CD14-positive monocyte (primary cell): ENCODE measurements around the gene C13orf46. TPM values are rescaled to one million over a fixed set of nuclear protein-coding genes. Genes with fewer than 3 reads are reported as not detected.

Source experiments
- DNase-seq, 3 donors: peaks; one replicate each; pipeline ENCODE4 v3.0.0-alpha.2; 2011 to 2022
- H2AFZ ChIP-seq: 2 replicates; pipeline ENCODE4 v1.6.0; 2012; ENCODE audit warnings: mild to moderate bottlenecking, low read depth, low read length, inconsistent platforms; ENCODE audit not compliant: insufficient read depth, poor library complexity, severe bottlenecking
- H3K27ac ChIP-seq, 2 donors: 1 replicate in 1 of 2; 2 replicates in 1 of 2; pipeline ENCODE4 v1.5.1; 2012 to 2013; ENCODE audit warnings: low read length in 2 of 2, control low read depth in 1 of 2, inconsistent platforms in 1 of 2, low read depth in 1 of 2, mild to moderate bottlenecking in 1 of 2
- H3K27me3 ChIP-seq, 2 donors: one replicate each; pipeline versions ENCODE4 v1.6.0 to v1.6.1; 2011 to 2013; ENCODE audit warnings: low read length in 2 of 2; ENCODE audit not compliant: control insufficient read depth in 2 of 2, insufficient read depth in 2 of 2
- H3K36me3 ChIP-seq, 2 donors: replicated peaks in 1 of 2; 1 replicate in 1 of 2; 2 replicates in 1 of 2; pipeline versions ENCODE4 v1.5.1 to v1.6.1; 2012 to 2013; ENCODE audit warnings: low read length in 2 of 2, control low read depth in 1 of 2, inconsistent platforms in 1 of 2, mild to moderate bottlenecking in 1 of 2; ENCODE audit not compliant: insufficient read depth in 2 of 2, control insufficient read depth in 1 of 2
- H3K4me1 ChIP-seq, 2 donors: 1 replicate in 1 of 2; 2 replicates in 1 of 2; pipeline versions ENCODE4 v1.5.1 to v1.6.1; 2012 to 2013; ENCODE audit warnings: low read length in 2 of 2, control low read depth in 1 of 2, inconsistent platforms in 1 of 2, mild to moderate bottlenecking in 1 of 2, moderate library complexity in 1 of 2; ENCODE audit not compliant: insufficient read depth in 2 of 2, control insufficient read depth in 1 of 2
- H3K4me2 ChIP-seq: replicated peaks from 2 replicates; pipeline ENCODE3; 2012; ENCODE audit warnings: low read length, moderate library complexity, mild to moderate bottlenecking; ENCODE audit not compliant: poor library complexity, severe bottlenecking; ENCODE audit errors: extremely low read depth
- H3K4me3 ChIP-seq, 3 experiments: fragments of 200-600 bp in 1 of 3; sonication (generic) in 1 of 3; replicated peaks in 1 of 3; 1 replicate in 2 of 3; 2 replicates in 1 of 3; pipeline ENCODE4 v1.5.1; 2011 to 2013; ENCODE audit warnings: low read length in 3 of 3, mild to moderate bottlenecking in 3 of 3, control low read depth in 2 of 3, low read depth in 2 of 3, inconsistent platforms in 1 of 3, moderate library complexity in 1 of 3
- H3K79me2 ChIP-seq: 2 replicates; pipeline ENCODE4 v1.6.0; 2012; ENCODE audit warnings: mild to moderate bottlenecking, control low read depth, inconsistent platforms, low read length, moderate library complexity; ENCODE audit not compliant: insufficient read depth
- H3K9ac ChIP-seq: 2 replicates; pipeline ENCODE4 v1.6.0; 2017; ENCODE audit warnings: low read length, mild to moderate bottlenecking; ENCODE audit not compliant: insufficient read depth, poor library complexity, severe bottlenecking
- H3K9me3 ChIP-seq, 2 donors: replicated peaks in 1 of 2; 1 replicate in 1 of 2; 2 replicates in 1 of 2; pipeline versions ENCODE4 v1.5.1 to v1.6.1; 2012 to 2013; ENCODE audit warnings: low read length in 2 of 2, control low read depth in 1 of 2; ENCODE audit not compliant: control insufficient read depth in 1 of 2, insufficient read depth in 1 of 2
- H4K20me1 ChIP-seq: 2 replicates; pipeline ENCODE4 v1.6.0; 2012; ENCODE audit warnings: mild to moderate bottlenecking, low read length, control low read depth, moderate library complexity; ENCODE audit not compliant: insufficient read depth
- H3K27ac Mint-ChIP-seq, 7 donors: one replicate each; pipeline ENCODE4 v1.8.0; 2020; ENCODE audit warnings: mild to moderate bottlenecking in 7 of 7, mixed read lengths in 7 of 7, moderate library complexity in 6 of 7, inconsistent platforms in 2 of 7
- H3K27me3 Mint-ChIP-seq, 3 donors: one replicate each; pipeline ENCODE4 v1.8.0; 2021 to 2022; ENCODE audit warnings: low read depth in 3 of 3, mild to moderate bottlenecking in 3 of 3, mixed read lengths in 3 of 3, moderate library complexity in 3 of 3, inconsistent platforms in 1 of 3
- H3K36me3 Mint-ChIP-seq, 2 donors: one replicate each; pipeline ENCODE4 v1.8.0; 2020; ENCODE audit warnings: mixed read lengths in 2 of 2, inconsistent platforms in 1 of 2, mild to moderate bottlenecking in 1 of 2
- H3K4me1 Mint-ChIP-seq: one replicate; pipeline ENCODE4 v1.8.0; 2020; ENCODE audit warnings: mild to moderate bottlenecking, mixed read lengths
- H3K4me3 Mint-ChIP-seq, 2 donors: one replicate each; pipeline ENCODE4 v1.8.0; 2020; ENCODE audit warnings: mild to moderate bottlenecking in 2 of 2, mixed read lengths in 2 of 2, moderate library complexity in 1 of 2
- H3K9me3 Mint-ChIP-seq, 7 donors: one replicate each; pipeline ENCODE4 v1.8.0; 2020 to 2022; ENCODE audit warnings: mixed read lengths in 7 of 7, mild to moderate bottlenecking in 6 of 7, moderate library complexity in 6 of 7, inconsistent platforms in 2 of 7
- CTCF ChIP-seq: fragments of 200-600 bp; IDR thresholded peaks from one replicate; pipeline ENCODE4 v1.8.0; 2022; ENCODE audit warnings: antibody characterized with exemption, mild to moderate bottlenecking
- WGBS: methylation state at CpG from one replicate; pipeline ENCODE4 v1.1.5; 2013; ENCODE audit warnings: missing lambda C conversion rate; ENCODE audit not compliant: insufficient coverage; 5-methylcytosine and 5-hydroxymethylcytosine counted together
- intact Hi-C, 2 donors: fragments of 100-400 bp; cut with micrococcal nuclease; formaldehyde crosslinking; loops; one replicate each; pipeline versions ENCODE4 v1.15.0 to v1.15.1; 2023
- polyA plus RNA-seq, 3 donors: library from polyadenylated mRNA; depleted of rRNA in 1 of 3; unstranded in 2 of 3; stranded (reverse) in 1 of 3; fragments of 300-500 nt in 2 of 3; fragments of >200 nt in 1 of 3; fragmentation: Illumina TruSeq in 2 of 3; gene quantifications; 1 replicate in 2 of 3; 2 replicates in 1 of 3; pipeline ENCODE4 v1.2.3, GENCODE V29; 2012 to 2021

The C13orf46 gene
- polyA plus RNA-seq, 3 donors, result 0.05 to 0.35 TPM; not detected in 1

DNA sequence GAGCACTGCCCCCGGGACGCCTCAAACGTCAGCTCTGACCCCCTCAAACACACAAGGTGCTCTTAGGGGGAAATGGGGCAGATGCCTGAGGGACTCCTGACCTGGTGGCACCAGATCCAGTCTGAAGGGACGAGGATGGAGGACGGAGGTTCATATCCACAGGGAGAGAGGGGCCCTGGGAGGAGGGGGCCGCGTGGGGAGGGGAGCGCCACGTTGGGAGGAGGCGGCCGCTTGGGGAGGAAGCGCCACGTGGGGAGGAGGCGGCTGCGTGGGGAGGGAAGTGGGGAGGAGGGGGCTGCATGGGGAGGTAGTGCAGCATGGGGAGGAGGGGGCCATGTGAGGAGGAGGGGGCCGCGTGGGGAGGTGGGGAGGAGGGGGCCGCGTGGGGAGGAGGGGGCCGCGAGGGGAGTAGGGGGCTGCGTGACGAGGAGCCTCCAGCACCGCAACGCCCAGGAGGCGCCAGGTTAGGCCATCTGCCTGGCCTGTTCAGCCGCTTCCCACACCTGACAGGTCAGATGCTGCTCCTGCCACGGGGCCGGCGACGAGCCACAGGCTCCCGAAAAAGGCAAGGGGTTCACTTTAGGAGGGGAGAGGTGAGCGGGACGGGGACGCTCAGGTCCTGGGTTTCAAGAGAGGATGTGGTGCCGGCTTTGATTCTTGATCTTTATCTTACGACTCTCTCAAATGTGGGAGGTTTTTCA, 36.7 kb upstream of the C13orf46 start:
- intact Hi-C loops, result no loop called here
- no peaks in the 10 kb centered on the region for H3K4me1 Mint-ChIP-seq
- H3K9ac ChIP-seq, result no peak overlapping the region
- H3K27ac Mint-ChIP-seq, result peak overlapping the region in 5 of 7 donors; percentile 7 to 69 (median 37)
- no peaks in the 10 kb centered on the region for H3K27me3 Mint-ChIP-seq
- no peak overlapping the region for H3K4me2 ChIP-seq
- H3K27ac ChIP-seq, result no peak overlapping the region
- no peak overlapping the region for H3K4me3 ChIP-seq
- no peak for DNase-seq
- no peaks in the 10 kb centered on the region for H3K9me3 ChIP-seq
- H3K4me1 ChIP-seq, result no peaks in the 10 kb centered on the region
- WGBS, result over 99% methylated on average over 13 of the region's 37 CpGs
- TF ChIP-seq CTCF, result no peak
- H3K36me3 Mint-ChIP-seq, result peaks cover 19 to 20% of the 10 kb centered on the region in 2 donors
- peaks cover 0 to 5% (median 3%) of the 10 kb centered on the region in 7 donors for H3K9me3 Mint-ChIP-seq
- H3K36me3 ChIP-seq, result peaks cover 60 to 72% of the 10 kb centered on the region in 2 donors
- H3K27me3 ChIP-seq, result no peaks in the 10 kb centered on the region
- no peak overlapping the region for H3K4me3 Mint-ChIP-seq
- H3K79me2 ChIP-seq, result no peaks in the 10 kb centered on the region
- H4K20me1 ChIP-seq, result peaks cover 12% of the 10 kb centered on the region
- no peak overlapping the region for H2AFZ ChIP-seq

DNA sequence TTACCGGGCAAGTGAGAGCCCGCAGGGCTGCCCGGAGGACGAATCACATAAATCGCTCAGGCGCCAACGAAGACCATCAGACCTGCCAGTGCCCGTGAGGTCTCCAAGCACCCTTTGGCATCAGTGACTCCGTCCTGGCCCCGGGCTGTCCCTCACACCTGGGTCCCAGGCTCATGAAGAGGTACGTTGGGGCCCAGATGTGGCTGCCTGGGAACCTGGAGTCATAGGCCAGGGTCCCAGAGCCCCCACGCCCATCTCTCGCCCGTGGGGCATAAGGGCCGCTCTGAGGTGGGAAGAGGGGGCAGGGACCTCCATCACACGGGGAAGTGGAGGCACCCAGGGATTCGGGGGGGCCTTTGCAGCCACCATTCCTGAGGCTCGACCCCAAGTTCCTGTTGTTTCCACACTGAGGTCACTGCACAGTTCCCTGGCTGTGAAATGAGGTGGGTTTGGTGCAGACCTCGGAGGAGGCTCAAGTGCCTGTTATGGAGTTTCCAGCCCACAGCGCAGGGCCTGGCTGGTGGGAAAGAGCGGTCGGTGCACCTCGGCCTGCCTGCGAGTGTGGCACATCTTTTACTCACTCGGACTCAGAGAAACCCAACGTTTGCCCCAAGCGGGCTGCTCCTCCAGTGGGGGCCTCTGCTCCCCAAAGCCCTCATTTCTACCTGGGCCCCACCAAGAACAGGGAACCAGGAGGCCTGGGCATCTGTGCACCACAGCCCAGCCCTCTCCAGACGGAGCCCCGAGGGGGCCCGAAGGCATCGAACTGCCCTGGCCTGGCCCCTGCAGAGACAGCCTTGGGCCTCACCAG, 35.9 kb upstream of the C13orf46 start:
- Histone ChIP-seq H3K27ac (no peak overlapping the region), H4K20me1 (peaks cover 8% of the 10 kb centered on the region), H3K9me3 (no peaks in the 10 kb centered on the region), H2AFZ (no peak overlapping the region), H3K9ac (no peak overlapping the region), H3K27me3 (no peaks in the 10 kb centered on the region), H3K79me2 (no peaks in the 10 kb centered on the region), H3K4me2 (no peak overlapping the region), H3K36me3 (peaks cover 56 to 72% of the 10 kb centered on the region in 2 donors), H3K4me3 (no peak overlapping the region), H3K4me1 (no peaks in the 10 kb centered on the region)
- Mint-ChIP-seq H3K4me3 (no peak overlapping the region), H3K27me3 (no peaks in the 10 kb centered on the region), H3K9me3 (peaks cover 0 to 5% (median 3%) of the 10 kb centered on the region in 7 donors), H3K27ac (no peak overlapping the region), H3K4me1 (no peaks in the 10 kb centered on the region), H3K36me3 (peaks cover 21 to 25% of the 10 kb centered on the region in 2 donors)
- no peak for TF ChIP-seq CTCF
- DNase-seq, result no peak
- WGBS, result 95% methylated on average over 29 of the region's 31 CpGs
- intact Hi-C loops, result no loop called here
